Mesenteric fat pad (tissue), 1 donor: Measurements from ENCODE around the gene XNDC1N. TPM values are rescaled to one million over a fixed set of nuclear protein-coding genes. Genes with fewer than 3 reads are reported as not detected.
A peak's percentile ranks its signal among the peaks of the same experiment; 100 is the strongest.
"Not testable (repeated sequence)": the region's sequence is repeated elsewhere in the genome, so short reads cannot be mapped to it uniquely, and the experiment has no call there.

Experiments used
- DNase-seq: peaks from one replicate; pipeline ENCODE4 v3.0.0-alpha.2; 2020; ENCODE audit warnings: low spot score
- total RNA-seq: library from RNA; stranded (reverse); fragmentation: NEBNext Ultra II Directional; extraction: Animal tissue kit (Norgen Biotek cat#: 25700); gene quantifications from one replicate; pipeline ENCODE4 v1.2.1, GENCODE V29; 2021
- donor health status: DM: yes; HTN: yes; CAD: no.

Gene XNDC1N
- total RNA-seq, 1 donor from 2014 or later, result 2.9 TPM

DNA sequence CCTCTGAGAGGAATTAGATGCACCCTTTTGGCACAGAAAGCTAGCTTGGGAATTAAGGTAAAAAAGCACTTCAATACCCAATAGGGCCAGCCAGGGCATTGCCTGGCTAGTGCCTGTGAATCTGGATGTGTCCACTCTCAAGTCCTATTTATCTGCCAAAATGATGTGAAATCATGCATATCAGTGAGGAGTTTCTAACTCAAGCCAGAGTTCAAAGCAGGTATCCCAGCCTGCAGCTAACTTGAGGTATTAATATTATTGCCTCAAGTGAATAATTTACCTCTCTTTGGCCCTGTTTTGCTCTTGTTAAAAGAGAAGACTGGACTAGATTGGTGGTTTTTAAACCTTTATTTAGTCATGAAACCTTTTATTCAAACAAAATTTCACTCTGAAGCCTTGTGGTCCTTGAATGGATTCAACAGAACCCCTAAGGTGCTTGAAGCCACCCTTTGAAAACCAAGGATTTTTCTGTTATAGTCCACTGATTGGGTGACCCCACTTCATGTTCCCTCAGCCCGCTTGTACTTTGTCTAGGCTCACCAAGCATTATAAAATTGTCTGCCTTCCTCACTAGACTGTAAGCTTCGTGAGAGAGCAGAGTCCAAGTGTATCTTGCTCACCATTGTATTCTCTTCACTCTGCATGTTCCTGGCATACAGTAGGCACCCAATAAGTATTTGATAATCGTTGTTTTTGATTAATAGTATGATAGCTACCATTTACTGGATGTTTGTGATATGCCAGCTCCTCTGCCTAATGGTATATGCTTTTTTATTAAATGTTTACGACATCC is 4.9 kb upstream of the XNDC1N start:
- no peak for DNase-seq

DNA sequence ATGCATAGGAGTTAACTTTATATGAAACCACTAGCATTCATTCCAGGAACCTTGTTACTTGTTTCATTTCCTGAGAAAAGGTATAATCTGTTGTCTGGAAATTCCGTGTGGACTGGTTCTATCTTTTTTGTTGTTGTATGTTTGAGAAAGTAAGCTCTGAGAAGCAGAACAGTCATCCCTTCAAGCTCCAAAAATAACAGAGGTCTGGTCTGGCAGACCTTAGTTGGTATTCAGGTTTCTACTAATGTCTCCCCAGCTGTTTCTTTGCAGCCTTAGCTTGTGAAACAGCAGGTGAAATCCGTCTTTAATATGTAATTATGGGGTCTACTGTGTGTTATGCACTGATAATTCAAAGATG is 2.8 kb upstream of the XNDC1N start:
- DNase-seq, result no peak

DNA sequence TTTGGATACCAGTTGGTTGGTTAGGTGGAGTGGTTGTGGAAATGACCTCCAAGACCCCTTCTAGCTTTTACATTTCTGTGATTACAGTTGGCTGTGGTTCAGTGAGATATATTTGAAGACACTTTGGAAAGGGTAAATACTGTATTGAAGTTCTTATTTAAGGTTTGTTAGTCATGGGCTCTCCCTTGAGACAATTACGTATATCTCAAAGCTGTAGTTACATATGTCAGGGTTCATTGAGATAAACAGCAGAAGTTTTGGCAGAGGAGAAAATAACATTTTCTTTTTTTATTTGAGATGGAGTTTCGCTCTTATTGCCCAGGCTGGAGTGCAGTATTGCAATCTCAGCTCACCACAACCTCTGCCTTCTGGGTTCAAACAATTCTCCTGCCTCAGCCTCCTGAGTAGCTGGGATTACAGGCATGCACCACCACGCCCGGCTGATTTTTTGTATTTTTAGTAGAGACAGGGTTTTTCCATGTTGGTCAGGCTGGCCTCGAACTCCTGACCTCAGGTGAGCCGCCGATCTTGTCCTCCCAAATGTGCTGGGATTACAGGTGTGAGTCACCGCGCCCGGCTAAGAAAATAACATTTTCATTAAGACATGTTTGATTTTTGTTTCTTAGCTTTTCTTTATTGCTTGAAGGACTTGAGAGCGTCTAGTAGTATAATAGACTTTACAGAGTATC is 2.3 kb upstream of the XNDC1N start:
- DNase-seq, result no peak

DNA sequence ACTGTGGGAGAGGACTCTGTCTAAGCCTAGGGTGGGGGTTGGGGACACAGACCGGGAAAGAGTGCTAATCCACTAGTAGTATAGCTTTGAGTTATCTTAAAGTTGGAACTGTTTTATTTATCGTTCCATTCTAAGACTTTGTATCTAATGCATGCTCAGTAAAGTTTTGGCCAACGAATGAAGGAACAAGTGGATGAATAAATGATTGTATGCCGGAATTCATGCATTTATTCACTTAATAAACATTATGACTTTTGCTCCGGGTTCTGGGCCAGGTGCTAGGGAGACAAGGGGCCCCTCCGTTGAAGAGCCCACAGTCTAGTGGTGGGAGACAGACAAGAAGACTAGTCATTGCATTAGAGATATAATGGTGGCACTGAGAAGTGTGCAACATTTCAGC is 1.1 kb upstream of the XNDC1N start:
- DNase-seq, result no peak

DNA sequence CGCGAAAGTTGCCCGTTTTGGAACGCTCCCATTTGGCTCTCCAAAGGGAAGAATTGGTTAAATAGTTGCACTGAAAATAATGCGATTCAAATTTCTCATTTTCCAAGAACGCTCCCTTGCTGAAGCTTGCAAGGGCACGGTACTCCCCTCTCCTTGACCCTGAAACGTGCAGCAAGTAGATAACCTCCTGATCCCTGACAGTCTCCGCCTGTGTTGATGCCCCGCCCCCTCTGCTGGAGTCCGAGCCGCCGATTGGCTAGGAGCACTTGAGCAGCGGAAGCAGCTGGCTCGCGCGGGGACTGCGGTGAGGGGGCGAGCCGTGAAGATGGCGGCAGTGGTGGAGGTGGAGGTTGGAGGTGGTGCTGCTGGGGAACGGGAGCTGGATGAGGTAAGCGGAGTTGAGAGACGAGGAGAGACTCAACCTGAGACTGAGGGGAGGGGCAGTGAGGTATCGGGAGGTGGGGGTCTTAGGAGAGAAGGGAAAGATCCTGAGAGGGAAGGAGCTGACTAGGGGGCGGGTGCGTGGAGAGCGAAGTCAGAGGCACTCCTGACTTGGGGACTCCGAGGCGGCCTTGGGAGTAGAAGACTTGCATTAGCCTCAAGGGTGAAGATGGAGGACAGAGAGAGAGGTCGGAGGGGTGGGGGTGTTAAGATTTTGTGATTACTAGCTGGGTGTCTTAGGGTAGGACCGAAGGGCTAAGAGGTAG is 496 bp upstream of the XNDC1N start, which contains the start of gene RNF121:
RNF121 (plus strand) TSS at position 310 of the 707 bp plus-strand sequence; CDS start at position 326, 16 bp downstream.
- DNase-seq, result peak; percentile 98

DNA sequence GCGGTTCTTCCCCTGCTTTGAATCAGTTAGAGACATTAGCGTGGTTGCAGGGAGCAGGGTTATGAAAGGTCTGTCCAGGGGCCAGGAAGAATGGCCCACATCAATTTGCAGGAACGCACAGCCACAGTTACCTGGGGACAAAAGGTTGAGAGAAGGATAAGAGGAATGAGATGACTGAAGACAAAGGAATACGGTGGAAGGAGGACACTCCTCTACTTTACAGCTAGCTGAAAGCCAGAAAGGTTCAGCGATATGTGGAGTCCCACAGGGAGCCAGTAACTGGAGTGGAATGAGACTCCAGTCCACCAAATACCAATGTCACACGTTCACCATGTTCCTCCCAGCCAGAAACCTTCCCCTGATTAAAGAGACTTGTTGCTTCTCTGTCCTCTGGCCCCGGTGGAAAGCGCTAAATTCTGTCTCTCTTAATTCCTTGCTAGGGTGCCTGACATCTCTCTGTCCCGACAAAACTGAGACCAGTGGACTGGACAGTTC is 10.7 kb downstream of the XNDC1N start:
- DNase-seq, result no peak

DNA sequence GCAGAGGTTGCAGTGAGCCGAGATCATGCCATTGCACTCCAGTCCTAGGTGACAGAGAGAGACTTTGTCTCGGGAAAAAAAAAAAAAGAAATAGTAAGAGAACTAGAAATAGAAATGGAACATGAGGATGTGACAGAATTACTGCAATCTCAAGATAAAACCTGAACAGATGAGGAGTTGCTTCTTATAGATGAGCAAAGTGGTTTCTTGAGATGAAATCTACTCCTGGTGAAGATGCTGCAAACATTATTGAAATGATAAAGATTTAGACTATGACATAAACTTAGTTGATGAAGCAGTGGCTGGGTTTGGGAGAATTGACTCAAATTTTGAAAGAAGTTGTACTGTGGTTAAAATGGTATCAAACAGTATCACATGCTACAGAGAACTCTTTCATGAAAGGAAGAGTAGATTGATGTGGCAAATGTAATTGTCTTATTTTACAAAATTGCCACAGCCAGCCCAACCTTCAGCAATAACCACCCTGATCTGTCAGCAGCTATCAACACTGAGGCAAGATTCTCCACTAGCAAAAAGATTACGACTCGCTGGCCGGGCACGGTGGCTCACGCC is 13.7 kb downstream of the XNDC1N start:
- no peak for DNase-seq

DNA sequence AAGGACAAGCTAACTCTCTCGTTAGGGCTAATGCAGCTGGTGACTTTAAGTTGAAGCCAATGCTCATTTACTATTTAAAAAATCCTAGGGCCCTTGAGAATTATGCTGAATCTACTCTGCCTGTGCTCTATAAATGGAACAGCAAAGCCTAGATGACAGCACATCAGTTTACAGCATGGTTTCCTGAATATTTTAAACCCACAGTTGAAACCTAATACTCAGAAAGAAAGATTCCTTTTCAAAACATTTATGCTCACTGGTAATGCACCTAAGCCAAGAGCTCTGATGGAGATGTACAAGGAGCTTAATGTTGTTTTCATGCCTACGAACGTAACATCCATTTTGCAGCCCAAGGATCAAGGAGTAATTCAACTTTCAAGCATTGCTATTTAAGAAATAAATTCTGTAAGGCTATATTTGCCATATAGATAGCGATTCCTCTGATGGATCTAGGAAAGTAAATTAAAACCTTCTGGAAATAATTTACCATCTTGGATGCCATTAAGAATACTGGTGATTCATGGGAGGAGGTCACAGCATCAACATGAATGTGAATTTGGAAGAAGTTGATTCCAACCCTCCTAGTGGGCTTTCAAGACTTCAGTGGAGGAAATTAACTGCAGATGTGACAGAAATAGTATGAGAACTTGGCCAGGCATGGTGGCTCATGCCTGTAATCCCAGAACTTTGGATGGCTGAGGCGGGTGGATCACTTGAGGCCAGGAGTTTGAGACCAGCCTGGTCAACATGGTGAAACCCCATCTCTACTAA is 14.5 kb downstream of the XNDC1N start:
- DNase-seq, result no peak

DNA sequence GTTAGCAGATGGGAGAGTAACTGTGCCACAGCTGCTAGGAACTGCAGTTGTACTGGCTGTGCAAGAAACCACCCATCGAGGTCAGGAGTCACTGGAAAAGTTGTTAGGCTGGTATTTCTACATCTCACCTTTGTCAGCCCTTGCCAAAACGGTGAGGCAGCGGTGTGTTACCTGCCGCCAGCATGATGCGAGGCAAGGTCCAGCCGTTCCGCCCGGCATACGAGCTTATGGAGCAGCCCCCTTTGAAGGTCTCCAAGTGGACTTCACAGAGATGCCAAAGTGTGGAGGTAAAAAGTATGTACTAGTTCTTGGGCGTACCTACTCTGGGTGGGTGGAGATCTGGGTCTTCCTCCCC is 16.4 kb downstream of the XNDC1N start:
- DNase-seq, result not testable (repeated sequence)

DNA sequence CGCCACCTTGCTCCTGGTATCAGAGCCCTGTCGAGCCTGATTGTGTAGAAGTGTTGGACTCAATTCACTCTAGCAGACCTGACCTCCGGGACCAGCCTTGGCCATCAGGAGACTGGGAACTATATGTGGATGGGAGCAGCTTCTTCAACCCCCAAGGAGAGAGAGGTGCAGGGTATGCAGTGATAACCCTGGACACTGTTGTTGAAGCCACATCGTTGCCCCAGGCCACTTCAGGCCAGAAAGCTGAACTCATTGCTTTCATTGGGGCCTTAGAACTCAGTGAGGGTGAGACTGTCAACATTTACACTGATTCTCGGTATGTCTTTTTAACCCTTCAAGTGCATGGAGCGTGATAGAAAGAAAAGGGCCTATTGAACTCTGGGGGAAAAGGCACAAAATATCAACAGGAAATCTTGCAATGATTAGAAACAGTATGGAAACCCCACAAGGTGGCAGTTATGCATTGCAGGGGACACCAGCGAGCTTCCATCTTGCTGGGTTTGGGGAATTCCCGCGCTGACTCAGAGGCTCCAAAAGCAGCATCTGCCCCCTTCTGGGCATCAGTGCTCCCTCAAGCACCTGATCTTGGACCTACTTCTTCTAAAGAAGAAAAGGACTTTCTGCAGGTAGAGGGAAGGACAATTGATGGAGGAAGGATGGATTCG is 16.9 kb downstream of the XNDC1N start:
- DNase-seq, result not testable (repeated sequence)

DNA sequence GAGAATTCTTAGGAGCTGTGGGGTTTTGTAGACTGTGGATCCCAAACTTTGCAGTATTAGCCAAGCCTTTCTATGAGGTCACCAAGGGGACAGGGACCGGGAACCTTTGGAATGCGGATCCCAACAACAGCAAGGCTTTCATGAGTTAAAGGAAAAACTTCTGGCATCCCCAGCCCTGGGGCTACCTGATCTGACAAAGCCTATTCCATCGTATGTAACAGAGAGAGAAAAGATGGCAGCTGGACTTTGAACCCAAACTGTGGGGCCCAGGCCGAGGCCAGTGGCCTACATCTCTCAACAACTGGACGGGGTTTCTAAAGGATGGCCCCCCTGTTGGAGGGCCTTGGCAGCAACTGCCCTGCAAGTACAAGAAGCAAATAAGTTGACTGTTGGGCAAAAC is 17.6 kb downstream of the XNDC1N start:
- DNase-seq, result not testable (repeated sequence)

DNA sequence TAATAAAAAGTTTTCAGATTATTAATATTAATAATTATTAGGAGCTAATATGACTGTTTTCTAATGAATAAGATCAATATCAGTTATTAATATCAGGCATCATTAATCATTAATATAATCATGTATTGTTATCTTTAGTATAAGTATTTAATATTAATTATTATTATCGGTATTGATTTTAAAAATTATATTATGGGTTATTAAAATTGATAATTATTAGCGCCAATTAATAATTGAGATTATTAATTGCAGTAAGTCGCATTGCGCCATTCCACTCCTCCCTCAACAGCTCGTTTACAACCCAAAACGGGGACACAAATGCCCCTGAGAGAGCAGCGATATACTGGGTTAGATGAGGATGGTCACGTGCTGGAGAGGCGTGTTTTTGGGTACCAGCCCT is 20.2 kb downstream of the XNDC1N start:
- no peak for DNase-seq

DNA sequence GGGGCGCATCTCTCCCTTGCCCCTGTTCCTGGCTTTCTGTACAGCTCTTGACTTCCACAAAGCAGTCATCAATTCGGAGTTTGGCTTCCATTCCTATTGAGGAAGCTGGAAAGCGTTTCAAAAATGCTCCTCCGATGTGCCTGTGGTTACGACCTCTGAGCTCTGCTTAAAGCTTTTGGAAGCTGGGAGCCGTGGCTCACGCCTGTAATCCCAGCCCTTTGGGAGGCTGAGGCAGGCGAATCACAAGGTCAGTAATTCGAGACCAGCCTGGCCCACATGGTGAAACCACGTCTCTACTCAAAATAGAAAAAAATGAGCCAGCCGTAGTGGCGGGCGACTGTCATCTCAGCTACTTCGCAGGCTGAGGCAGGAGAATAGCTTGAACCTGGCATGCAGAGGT is 27.3 kb downstream of the XNDC1N start:
- not testable (repeated sequence) for DNase-seq

DNA sequence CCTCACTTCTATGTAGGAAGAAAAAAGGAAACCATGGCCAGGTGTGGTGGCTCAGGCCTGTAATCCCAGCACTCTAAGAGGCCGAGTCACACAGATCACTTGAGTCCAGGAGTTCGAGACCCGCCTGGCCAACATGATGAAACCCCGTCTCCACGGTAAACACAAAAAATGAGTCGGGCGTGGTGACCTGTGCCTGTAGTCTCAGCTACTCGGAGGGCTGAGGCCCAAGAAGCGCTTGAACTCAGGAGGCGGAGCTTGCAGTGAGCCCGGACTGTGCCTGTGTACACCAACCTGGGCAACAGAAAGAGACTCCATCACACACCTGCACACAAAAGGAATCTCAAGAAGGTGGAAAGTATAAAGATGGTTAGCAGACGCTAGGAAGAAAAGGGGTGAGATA is 32.4 kb downstream of the XNDC1N start:
- no peak for DNase-seq

DNA sequence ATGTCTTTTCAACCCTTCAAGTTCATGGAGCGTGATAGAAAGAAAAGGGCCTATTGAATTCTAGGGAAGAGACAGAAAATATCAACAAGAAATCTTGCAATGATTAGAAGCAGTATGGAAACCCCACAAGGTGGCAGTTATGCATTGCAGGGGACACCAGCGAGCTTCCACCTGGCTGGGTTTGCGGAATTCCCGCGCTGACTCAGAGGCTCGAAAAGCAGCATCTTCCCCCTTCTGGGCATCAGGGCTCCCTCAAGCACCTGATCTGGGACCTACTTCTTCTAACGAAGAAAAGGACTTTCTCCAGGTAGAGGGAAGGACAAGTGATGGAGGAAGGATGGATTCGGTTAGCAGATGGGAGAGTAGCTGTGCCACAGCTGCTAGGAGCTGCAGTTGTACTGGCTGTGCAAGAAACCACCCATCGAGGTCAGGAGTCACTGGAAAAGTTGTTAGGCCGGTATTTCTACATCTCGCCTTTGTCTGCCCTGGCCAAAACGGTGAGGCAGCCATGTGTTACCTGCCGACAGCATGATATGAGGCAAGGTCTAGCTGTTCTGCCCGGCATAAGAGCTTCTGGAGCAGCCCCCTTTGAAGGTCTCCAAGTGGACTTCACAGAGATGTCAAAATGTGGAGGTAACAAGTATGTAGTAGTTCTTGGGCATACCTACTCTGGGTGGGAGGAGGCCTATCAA is 39.1 kb downstream of the XNDC1N start:
- not testable (repeated sequence) for DNase-seq

DNA sequence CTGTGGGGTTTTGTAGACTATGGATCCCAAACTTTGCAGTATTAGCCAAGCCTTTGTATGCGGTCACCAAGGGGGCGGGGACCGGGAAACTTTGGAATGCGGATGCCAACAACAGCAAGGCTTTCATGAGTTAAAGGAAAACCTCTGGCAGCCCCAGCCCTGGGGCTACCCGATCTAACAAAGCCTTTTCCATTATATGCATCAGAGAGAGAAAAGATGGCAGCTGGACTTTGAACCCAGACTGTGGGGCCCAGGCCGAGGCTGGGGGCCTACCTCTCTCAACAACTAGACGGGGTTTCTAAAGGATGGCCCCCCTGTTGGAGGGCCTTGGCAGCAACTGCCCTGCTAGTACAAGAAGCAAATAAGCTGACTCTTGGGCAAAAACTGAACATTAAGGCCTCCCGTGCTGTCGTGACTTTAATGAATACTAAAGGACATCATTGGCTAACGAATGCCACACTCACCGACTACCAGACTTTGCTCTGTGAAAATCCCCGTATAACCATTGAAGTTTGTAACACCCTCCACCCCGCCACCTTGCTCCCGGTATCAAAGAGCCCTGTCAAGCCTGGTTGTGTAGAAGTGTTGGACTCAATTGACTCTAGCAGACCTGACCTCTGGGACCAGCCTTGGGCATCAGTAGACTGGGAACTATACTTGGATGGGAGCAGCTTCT is 39.9 kb downstream of the XNDC1N start:
- not testable (repeated sequence) for DNase-seq

DNA sequence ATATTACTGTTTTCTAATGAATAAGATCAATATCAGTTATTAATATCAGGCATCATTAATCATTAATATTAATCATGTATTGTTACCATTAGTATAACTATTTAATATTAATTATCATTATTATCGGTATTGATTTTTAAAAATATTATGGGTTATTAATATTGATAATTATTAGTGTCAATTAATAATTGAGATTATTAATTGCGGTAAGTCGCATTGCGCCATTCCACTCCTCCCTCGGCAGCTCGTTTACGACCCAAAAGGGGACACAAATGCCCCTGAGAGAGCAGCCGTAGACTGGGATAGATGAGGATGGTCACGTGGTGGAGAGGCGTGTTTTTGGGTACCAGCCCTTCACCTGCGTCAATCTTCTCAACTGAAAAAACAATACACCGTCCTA is 42.6 kb downstream of the XNDC1N start:
- DNase-seq, result not testable (repeated sequence)
